Left ventricle myocardium inferior (tissue), 1 donor: ENCODE results near the gene ADAMTSL1. TPM values are rescaled to one million over a fixed set of nuclear protein-coding genes. Genes with fewer than 3 reads are reported as not detected.

Experiments
- DNase-seq: peaks from one replicate; pipeline ENCODE4 v3.0.0-alpha.2; 2020
- H3K27ac ChIP-seq: fragments of 200-600 bp; replicated peaks from 2 replicates; pipeline ENCODE4 v1.8.0; 2021
- H3K27me3 ChIP-seq: fragments of 200-600 bp; 2 replicates; pipeline ENCODE4 v1.8.0; 2021; ENCODE audit warnings: low read depth
- H3K36me3 ChIP-seq: fragments of 200-600 bp; 2 replicates; pipeline ENCODE4 v1.8.0; 2021
- H3K4me1 ChIP-seq: fragments of 200-600 bp; 2 replicates; pipeline ENCODE4 v1.8.0; 2021
- H3K4me3 ChIP-seq: fragments of 200-600 bp; 2 replicates; pipeline ENCODE4 v1.8.0; 2021; ENCODE audit warnings: mild to moderate bottlenecking, moderate library complexity
- H3K9me3 ChIP-seq: fragments of 200-600 bp; replicated peaks from 2 replicates; pipeline ENCODE4 v1.8.0; 2021
- CTCF ChIP-seq: fragments of 200-600 bp; IDR thresholded peaks from 2 replicates; pipeline ENCODE4 v1.8.0; 2021; ENCODE audit warnings: antibody characterized with exemption, mild to moderate bottlenecking, borderline replicate concordance
- intact Hi-C: fragments of 100-400 bp; cut with micrococcal nuclease; formaldehyde crosslinking; loops from one replicate; pipeline ENCODE4 v1.11.0; 2022
- total RNA-seq: library from RNA; stranded (reverse); fragmentation: NEBNext Ultra II Directional; extraction: Animal tissue kit (Norgen Biotek cat#: 25700); gene quantifications from one replicate; pipeline ENCODE4 v1.2.1, GENCODE V29; 2021
- donor health status: DM: no; HTN: yes; CAD: no; lungs with severe emphysema.

The ADAMTSL1 gene
- total RNA-seq, 1 donor from 2014 or later, result 1.7 TPM

- TF ChIP-seq CTCF, result no peak
- Histone ChIP-seq H3K36me3 (no peaks in the 10 kb centered on the region), H3K4me1 (peaks cover 20% of the 10 kb centered on the region), H3K27ac (peak overlapping the region; percentile 46), H3K9me3 (peaks cover 6% of the 10 kb centered on the region), H3K4me3 (no peak overlapping the region), H3K27me3 (no peaks in the 10 kb centered on the region)
- intact Hi-C loops, result no loop called here
- peak; percentile 23 for DNase-seq
Measured at GRCh38 chr9:18605766-18606180, 131.8 kb downstream of the ADAMTSL1 start.

DNA sequence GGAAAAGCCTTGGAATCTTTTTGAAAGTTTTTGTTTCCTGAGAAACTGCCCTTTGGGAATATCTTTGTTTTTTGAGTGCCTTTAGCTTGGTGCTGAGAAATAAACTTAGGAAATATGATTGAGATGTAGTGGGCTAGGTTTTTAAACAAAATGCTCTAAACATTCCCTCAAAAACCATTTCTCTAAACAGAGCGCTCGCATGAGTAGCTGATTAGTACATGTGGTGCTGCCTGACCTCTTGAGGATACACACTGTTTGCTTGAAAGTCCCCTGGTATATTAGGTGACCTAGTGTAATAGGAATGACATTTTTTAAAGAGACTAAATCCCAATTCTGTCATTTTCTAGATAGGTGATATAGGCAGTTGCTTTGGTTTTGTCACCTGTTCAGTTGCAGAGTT, 132.3 kb downstream of the ADAMTSL1 start:
- Histone ChIP-seq H3K27me3 (no peaks in the 10 kb centered on the region), H3K9me3 (peaks cover 6% of the 10 kb centered on the region), H3K27ac (peak overlapping the region; percentile 46), H3K4me1 (peaks cover 20% of the 10 kb centered on the region), H3K4me3 (no peak overlapping the region), H3K36me3 (no peaks in the 10 kb centered on the region)
- intact Hi-C loops, result no loop called here
- DNase-seq, result no peak
- TF ChIP-seq CTCF, result no peak

DNA sequence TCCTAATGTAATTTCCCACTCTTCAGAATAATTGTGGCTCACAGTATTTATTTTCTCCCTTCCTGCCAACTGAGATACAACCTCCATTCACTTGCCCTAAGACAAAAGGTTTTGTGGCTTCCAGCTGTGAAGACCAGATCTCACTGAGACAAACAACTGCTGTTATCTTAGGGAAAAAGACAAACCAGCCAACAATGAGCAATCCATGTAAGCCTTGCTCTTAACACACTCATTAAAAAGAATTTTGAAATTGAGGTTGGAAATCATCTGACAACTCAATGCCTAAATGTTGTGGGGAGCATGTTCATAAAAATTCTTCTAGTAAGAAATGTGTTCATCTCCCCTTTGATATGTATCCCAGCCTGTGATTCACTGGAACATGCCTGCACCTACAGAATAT, 132.9 kb downstream of the ADAMTSL1 start:
- no peaks in the 10 kb centered on the region for H3K36me3 ChIP-seq
- no peak overlapping the region for H3K4me3 ChIP-seq
- DNase-seq, result no peak
- intact Hi-C loops, result no loop called here
- H3K9me3 ChIP-seq, result peaks cover 6% of the 10 kb centered on the region
- H3K27me3 ChIP-seq, result no peaks in the 10 kb centered on the region
- H3K4me1 ChIP-seq, result peaks cover 20% of the 10 kb centered on the region
- no peak for TF ChIP-seq CTCF
- peak overlapping the region; percentile 46 for H3K27ac ChIP-seq

DNA sequence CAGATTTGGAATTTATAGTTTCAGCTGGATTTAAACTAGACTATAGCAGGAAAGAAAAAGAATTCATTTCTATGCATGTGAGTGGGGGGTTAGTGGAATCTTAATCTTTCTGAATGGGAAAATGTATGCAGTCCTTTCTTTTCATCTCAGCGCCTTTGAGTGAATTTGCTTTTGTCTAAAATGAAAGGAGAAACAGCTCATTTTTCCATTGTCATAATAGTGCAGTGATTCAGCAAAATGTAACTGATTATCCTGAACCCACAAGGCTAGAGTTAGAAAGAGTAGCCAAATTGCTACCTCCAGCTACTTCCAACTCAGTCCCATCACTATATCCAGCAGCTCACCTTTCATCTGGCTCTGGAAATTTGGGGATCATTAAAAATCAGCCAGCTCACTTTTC, 134.4 kb downstream of the ADAMTSL1 start:
- no peak for DNase-seq
- peaks cover 20% of the 10 kb centered on the region for H3K4me1 ChIP-seq
- no peak for TF ChIP-seq CTCF
- peaks cover 11% of the 10 kb centered on the region for H3K9me3 ChIP-seq
- no peaks in the 10 kb centered on the region for H3K36me3 ChIP-seq
- no peak overlapping the region for H3K4me3 ChIP-seq
- intact Hi-C loops, result no loop called here
- H3K27me3 ChIP-seq, result no peaks in the 10 kb centered on the region
- no peak overlapping the region for H3K27ac ChIP-seq

DNA sequence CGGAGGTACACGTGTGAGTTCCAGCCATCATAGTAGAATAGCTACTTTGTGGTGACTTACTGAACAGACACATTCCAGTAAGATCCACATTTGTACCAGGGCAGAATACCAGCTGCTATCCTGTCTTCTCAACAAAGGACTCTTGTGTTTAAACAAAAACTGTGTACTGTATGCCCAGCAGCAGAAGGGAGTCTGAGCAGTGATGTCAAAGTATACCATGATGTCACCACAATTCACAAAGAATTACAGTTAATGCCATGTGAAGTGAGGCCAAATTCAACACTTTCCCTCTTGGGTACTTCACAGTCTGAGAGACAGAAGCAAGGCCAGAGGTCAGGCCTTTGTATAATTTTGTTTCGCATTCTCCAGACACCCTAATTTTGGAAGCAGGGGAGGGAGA, 137.0 kb downstream of the ADAMTSL1 start:
- TF ChIP-seq CTCF, result no peak
- Histone ChIP-seq H3K27me3 (no peaks in the 10 kb centered on the region), H3K36me3 (no peaks in the 10 kb centered on the region), H3K4me3 (no peak overlapping the region), H3K27ac (no peak overlapping the region), H3K9me3 (peaks cover 7% of the 10 kb centered on the region), H3K4me1 (peaks cover 11% of the 10 kb centered on the region)
- DNase-seq, result no peak
- intact Hi-C loops, result no loop called here

DNA sequence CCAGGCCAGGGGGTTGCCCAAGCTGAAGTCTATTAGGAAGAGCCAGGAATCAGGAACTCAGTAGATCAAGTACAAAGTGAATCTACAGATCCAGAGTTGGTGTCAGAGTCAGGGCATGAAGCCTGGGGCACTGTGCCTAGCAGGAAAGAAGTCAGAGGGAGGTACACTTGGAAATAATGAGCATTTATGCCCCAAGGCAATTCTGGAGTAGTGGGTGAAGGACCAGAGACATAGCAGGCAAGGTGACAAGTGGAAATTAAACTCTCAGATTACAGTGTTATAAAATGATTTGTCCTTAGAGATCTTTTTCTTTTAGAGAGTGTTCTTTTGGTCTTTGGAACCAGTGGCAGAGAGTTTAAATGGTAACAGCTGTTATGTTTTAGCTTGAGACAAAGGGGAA, 138.0 kb downstream of the ADAMTSL1 start:
- intact Hi-C loops, result no loop called here
- Histone ChIP-seq H3K4me1 (peaks cover under 1% of the 10 kb centered on the region), H3K27ac (no peak overlapping the region), H3K36me3 (no peaks in the 10 kb centered on the region), H3K9me3 (peaks cover 7% of the 10 kb centered on the region), H3K4me3 (no peak overlapping the region), H3K27me3 (no peaks in the 10 kb centered on the region)
- no peak for TF ChIP-seq CTCF
- DNase-seq, result no peak
